HK-2 (cell line): ENCODE results near the gene MDM2.

ENCODE experiments used
- DNase-seq: peaks from one replicate; pipeline ENCODE4 v3.0.0-alpha.2; 2018; ENCODE audit not compliant: unreplicated experiment

MDM2 gene

GRCh38 chr12:68877583-68877982 lies 69.6 kb downstream of the MDM2 start:
- DNase-seq: no peak

- no peak for DNase-seq
Measured at GRCh38 chr12:68878283-68878682, 70.3 kb downstream of the MDM2 start.

GRCh38 chr12:68878846-68879245 lies 70.9 kb downstream of the MDM2 start:
- no peak for DNase-seq

DNA sequence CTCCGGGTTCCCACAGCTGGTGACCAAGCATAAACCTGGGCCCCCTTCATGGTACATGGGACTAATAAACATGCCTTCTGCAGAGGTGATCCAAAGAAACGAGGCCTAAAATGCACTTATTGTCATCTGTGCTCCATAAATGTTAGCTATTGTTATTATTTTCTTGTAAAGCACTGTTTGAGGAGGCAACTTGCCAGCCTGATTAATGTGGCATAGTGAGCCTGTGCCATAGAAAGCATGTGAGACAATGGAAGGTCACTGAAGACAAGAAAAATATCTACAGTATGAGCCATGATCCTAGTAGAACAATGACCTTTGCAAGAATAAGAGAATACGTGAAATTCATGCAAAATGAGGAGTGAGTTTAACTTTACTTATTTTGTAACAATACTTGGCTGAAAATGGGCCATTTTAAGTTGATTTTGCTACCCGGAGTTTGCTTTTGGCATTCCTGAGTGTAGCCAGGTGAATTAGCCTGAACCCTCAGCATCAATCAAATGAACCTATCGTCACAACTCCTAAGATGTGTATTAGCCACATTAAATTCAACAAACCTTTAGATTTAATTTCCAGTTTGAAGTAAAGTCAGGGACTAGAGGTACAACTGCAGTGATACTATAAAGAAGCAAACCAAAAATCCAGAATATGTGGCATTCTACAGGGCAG lies 72.8 kb downstream of the MDM2 start:
- DNase-seq: no peak

DNA sequence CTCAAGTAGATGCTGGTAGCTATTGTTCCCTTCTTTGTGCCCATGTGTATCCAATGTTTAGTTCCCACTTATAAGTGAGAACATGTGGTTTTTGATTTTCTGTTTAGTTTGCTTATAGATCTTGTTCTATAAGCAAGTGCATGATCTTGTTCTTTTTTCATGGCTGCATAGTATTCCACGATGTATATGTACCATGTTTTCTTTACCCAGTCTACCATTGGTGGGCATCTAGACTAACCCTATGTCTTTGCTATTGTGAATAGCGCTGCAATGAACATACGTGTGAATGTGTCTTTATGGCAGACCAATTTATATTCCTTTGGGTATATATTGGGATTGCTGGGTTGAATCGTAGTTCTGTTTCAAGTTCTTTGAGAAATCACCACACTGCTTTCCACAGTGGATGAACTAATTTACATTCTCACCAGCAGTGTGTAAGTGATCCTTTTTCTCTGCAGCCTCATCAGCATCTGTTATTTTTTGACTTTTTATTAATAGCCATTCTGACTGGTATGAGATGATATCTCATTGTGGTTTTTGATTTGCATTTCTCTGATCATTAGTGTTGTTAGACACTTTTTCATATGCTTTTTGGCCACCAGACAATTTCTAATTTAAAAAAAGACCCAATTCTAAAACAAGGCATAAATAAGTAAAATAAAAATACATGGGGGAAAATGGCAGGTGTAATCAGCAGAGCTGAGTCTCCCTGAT lies 74.4 kb downstream of the MDM2 start:
- no peak for DNase-seq

DNA sequence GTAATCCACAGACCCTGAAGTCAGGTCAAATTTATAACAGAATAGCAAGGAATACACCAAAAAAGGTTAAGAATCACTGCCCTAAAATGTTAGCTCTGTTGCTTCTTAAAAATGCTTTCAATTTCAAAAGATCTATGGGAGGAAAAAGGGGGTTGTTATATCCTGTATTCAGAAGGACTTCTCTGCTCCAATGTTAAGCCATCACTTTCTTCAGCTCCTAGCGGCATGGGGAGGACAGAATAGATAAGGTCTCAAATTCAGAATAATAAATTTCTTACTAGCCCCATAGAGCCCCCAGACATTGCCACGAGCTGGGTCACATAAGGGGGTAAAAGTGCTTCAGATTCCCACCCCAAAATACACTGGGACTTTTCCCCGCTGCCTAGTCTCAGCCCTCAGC lies 75.2 kb downstream of the MDM2 start:
- DNase-seq: no peak

DNA sequence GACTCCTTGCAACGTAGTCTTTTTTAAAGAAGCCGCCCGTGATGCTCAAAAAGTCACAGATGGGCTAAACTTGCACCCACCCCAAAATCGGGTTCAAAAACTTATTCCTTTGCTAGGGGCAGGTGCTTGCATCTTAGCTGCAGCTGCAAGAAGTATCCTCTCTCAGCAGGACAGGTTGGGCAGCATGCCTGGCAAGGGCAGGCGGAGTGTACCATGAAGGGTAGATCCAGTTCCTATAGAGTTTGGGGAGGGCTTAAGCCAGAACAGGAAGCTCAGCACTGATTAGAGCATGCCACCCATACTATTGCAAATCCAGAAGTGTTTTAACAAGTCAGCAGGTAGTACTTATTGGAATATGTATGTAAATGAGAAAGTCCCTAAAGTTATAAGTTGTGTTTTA lies 76.3 kb downstream of the MDM2 start:
- DNase-seq: no peak

GRCh38 chr12:68885381-68885780 lies 77.4 kb downstream of the MDM2 start:
- DNase-seq: no peak

- DNase-seq: no peak
Measured at GRCh38 chr12:68886636-68887572, 78.9 kb downstream of the MDM2 start.

DNA sequence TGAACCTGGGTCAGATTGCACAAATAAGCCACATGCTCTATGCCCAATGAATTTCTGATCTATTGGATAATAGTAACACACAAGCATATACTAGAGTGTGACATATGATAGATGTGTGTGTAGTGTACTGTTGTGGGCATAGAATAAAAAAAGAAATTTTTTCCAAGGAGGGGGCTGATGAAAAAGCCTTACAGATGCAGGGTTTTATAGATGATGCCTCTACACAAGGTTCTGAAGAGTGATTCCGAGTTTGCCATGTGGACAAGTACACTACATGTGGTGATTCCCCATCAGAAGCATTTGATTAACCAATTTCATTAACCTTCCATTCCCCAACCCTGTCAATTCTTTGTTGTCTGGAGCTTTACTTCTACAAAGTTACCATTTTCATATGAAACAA lies 79.7 kb downstream of the MDM2 start:
- no peak for DNase-seq

DNA sequence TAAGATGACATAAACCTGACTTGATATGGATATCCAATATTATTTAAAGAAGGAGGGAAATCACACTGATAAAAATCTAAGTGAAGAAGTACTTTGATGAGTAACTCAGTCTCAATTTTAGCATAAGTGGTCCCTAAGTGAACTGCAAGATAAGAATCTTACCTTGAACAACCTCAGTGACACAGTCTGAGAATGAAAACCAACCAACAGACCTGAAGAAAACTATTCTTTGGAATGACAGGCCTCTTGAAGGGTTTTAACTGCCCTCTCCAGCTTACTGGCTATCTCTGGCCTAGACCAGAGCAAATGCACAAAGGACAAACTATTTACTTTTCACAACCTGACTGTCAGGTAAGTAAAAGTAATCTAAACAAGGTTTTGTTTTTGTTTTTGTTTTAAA lies 80.3 kb downstream of the MDM2 start:
- DNase-seq: no peak

DNA sequence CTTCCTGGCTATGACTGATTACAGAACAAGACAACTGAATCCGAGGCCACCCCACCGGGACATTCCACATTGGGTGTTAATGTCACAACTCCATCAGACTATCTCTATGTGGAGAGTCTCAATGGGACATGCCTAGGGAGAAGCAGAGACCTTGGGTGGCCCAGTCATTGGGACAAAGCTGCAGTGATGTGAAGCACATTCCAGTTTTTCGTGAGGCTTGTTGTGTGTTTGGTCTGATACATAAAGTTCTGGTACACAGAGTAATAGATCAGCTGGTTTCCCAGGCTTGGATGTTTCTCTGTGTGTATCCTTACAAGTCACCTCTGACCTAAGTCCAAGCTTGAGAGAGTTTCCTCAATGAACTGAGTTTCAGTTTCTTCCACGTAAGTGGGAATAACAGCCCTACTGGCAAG lies 82.7 kb downstream of the MDM2 start:
- no peak for DNase-seq

DNA sequence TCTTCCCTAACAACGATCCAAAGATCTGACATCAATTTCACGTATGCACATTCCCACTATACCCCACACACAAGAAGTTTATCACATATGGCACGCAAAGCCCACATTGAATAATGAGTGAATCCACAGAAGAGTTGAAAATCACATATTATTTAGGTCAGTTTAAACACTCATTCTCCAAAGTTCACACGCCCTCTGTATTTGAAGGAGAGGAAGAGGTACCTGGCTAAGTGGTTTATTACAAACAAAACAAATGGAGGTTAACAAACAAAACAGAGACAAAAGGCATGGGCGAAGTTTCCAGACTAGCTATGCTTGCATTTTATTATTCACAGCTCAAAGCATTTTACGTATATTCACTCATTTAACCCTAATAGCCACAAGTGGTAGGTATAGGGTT lies 83.2 kb downstream of the MDM2 start:
- no peak for DNase-seq

DNA sequence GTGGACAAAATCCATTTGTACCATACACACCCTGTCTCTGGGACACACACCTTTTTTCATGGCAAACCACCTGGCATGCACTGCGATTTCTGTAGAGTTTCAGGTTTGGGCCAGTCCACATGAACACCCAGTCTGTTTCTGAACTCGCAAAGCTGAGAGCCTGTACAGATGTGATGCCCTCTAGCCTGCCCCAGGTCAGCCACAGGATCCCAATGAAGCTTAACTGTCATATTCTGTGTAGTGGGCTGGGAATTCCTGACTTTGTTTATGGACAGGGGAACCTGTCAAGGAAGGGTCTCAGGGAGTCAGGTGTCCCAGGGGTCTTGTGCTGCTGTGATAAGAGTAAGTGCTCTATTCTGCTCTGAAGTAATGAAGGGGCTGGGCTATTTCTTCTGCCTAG lies 85.2 kb downstream of the MDM2 start:
- DNase-seq: no peak

DNA sequence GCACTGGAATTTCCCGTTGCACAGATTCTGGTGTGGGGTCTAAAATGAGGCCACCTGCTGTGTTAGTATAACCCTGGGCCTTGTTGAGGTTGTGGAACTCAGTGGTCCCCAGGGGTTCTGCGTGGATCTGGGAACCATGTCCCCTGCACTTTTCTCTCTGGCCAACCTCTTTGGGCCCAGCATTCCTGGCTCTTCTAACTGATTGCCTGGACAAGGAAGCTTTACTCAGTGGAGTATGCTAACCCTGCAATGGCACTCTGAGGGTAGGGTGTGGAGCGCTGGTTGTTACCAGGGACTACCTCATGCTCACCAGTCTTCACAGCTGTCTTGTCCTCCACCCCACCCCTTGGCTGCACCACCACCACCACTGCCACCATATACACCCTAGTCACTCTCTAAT lies 85.8 kb downstream of the MDM2 start:
- DNase-seq: no peak

DNA sequence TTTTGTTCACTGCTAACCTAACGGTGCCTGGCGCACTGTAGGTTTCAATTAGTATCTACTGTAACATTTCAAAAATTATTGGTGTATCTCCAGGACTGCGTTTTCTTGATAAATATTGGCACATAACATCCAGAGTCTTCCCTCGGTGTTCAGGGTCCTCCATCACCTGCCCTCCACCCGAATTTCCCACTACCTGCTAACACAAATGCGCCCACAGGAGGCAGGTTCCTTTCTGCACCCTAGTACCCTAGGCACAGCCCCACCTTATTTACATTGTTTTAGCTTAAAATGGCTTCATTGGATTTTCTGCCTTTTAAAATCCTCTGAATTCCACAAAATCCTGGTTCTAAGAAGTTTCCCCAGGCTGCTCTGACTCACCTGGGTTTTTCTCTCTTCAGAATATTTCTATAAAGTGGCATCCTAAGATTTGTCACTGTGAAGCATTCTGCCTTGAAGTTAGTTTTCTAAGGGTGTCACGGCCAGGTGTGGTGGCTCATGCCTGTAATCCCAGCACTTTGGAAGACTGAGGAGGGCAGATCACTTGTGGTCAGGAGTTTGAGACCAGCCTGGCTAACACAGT lies 86.4 kb downstream of the MDM2 start:
- no peak for DNase-seq

DNA sequence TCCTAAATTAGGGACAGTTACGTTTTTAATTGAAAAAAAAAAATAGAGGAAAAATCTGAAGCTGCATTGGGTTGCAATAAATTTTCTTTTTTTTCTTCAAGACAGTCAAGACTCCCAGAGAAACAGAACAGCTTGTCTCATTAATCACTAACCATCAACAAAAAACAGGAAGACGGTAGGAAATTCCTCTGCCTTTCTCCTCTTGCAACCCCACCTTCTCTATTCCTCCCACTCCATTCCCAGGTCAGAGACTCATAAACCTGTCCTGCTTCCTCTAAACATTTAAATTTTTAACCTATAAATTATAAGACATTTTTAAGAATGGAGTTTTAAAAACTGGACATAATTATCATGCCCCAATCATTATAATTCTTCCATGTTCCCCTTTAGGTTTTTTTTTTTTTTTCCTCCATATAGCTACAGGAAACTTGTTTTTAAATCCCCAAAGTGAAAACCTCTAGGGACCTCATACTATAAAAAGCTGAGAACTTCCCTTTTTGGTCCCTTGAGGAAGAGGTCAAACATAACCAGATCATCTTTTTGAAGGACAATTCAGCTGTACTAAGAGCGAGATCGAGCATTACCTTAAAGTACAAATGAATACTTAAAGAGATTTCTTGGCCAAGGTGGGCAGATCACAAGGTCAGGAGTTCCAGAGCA lies 89.0 kb downstream of the MDM2 start:
- no peak for DNase-seq

DNA sequence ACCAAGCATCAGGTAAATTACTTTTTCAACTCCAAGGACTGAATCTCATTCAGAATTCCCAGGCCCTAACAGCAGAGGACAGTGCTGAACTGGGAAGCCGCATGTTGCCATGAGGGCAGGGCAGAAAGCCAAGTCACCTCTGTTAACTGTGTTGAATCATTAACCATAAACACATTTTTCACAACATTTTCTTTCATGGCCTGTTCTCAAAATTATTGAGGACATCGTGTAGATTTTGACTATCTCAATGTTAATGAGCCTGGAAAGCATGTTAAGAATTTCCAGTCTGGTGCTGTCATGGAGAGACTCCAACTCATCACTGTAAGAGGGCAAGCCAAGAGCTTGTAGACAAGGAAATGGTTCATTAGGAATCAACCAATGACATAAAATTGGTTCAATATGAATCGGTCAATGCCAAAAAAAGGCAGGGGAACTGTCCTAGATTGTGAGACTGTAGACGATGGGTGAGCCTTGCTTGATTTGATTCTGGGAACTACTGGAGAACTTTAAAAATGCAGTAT lies 91.3 kb downstream of the MDM2 start:
- peak; percentile 60 for DNase-seq

DNA sequence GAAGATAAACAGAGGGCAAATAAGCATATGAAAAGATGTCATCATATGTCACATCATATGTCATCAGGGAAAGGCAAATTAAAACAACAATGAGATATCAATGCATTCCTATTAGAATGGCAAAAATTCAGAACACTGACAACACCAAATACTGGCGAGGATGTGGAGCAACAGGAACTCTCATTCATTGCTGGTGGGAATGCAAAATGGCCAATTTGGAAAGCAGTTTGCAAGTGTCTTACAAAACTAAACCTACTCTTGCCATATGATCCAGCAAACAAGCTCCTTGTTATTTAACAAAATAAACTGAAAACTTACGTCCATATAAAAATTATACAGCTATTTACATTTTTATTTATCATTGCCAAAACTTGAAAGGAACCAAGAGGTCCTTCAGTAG lies 92.3 kb downstream of the MDM2 start:
- no peak for DNase-seq
